Calu3 (cell line): ENCODE results near the gene RABAC1. TPM values are rescaled to one million over a fixed set of nuclear protein-coding genes. Genes with fewer than 3 reads are reported as not detected.

Source experiments
- BruUV-seq: library from RNA; stranded (reverse); fragments of 400-500 nt; replicated peaks from 2 replicates; lab custom pipeline; 2021; lab: Mats Ljungman, UMichigan
- CTCF ChIA-PET: fragments of 300-600 bp; sonication (Branson Sonifier 250); formaldehyde crosslinking; loops from one replicate; lab custom pipeline; 2022; ENCODE audit warnings: antibody characterized with exemption; lab: Charles Lee
- DNase-seq: peaks from one replicate; pipeline ENCODE4 v3.0.0; 2022
- H3K27ac Mint-ChIP-seq: one replicate; pipeline ENCODE4 v1.8.0; 2022; ENCODE audit warnings: mixed read lengths; ENCODE audit not compliant: unreplicated experiment
- H3K27me3 Mint-ChIP-seq: one replicate; pipeline ENCODE4 v1.8.0; 2022; ENCODE audit warnings: mixed read lengths; ENCODE audit not compliant: unreplicated experiment
- H3K36me3 Mint-ChIP-seq: one replicate; pipeline ENCODE4 v1.8.0; 2022; ENCODE audit warnings: mild to moderate bottlenecking, moderate library complexity, mixed read lengths; ENCODE audit not compliant: insufficient read depth, unreplicated experiment
- H3K4me1 Mint-ChIP-seq: one replicate; pipeline ENCODE4 v1.8.0; 2022; ENCODE audit warnings: mild to moderate bottlenecking, low read depth, mixed read lengths; ENCODE audit not compliant: unreplicated experiment
- H3K4me3 Mint-ChIP-seq: one replicate; pipeline ENCODE4 v1.8.0; 2022; ENCODE audit warnings: mild to moderate bottlenecking, low read depth, moderate library complexity, mixed read lengths; ENCODE audit not compliant: unreplicated experiment
- H3K9me3 Mint-ChIP-seq: one replicate; pipeline ENCODE4 v1.8.0; 2022; ENCODE audit warnings: low read depth, mixed read lengths; ENCODE audit not compliant: unreplicated experiment
- CTCF ChIP-seq: fragments of 200-600 bp; IDR thresholded peaks from one replicate; pipeline ENCODE4 v1.8.0; 2022; ENCODE audit warnings: antibody characterized with exemption; ENCODE audit not compliant: unreplicated experiment
- intact Hi-C: fragments of 100-400 bp; cut with micrococcal nuclease; formaldehyde crosslinking; loops from one replicate; pipeline ENCODE4 v1.10.0; 2022; ENCODE audit not compliant: unreplicated experiment
- total RNA-seq: library from RNA; stranded (reverse); gene quantifications from 2 replicates; pipeline ENCODE4 v1.2.3, GENCODE V29; 2022

The RABAC1 gene
- total RNA-seq, 1 experiment from 2014 or later = 116 TPM

GRCh38 chr19:41937525-41938468 is 21.3 kb downstream of the RABAC1 start:
- peaks cover 13% of the 10 kb centered on the region for H3K36me3 Mint-ChIP-seq
- DNase-seq = no peak
- TF ChIP-seq CTCF = no peak
- intact Hi-C loops = no loop called here
- no peak overlapping the region for H3K27ac Mint-ChIP-seq
- no peaks in the 10 kb centered on the region for H3K9me3 Mint-ChIP-seq
- peaks cover 20% of the 10 kb centered on the region for H3K4me1 Mint-ChIP-seq
- BruUV-seq = no TSS peak
- no peak overlapping the region for H3K4me3 Mint-ChIP-seq
- CTCF ChIA-PET = interaction anchor here (1.0 to 2.1 kb wide), 2 partner anchors 50 to 64 kb away, joined by 4 to 9 read pairs; no protein-coding TSS in a partner anchor
- H3K27me3 Mint-ChIP-seq = peaks cover 30% of the 10 kb centered on the region

- H3K9me3 Mint-ChIP-seq = no peaks in the 10 kb centered on the region
- H3K4me1 Mint-ChIP-seq = peaks cover 20% of the 10 kb centered on the region
- H3K27me3 Mint-ChIP-seq = peaks cover 21% of the 10 kb centered on the region
- H3K4me3 Mint-ChIP-seq = no peak overlapping the region
- intact Hi-C loops = no loop called here
- CTCF ChIA-PET = interaction anchor here (2.1 kb wide), 1 partner anchor 64 kb away, joined by 9 read pairs; no protein-coding TSS in a partner anchor
- BruUV-seq = no TSS peak
- no peak overlapping the region for H3K27ac Mint-ChIP-seq
- no peak for DNase-seq
- no peak for TF ChIP-seq CTCF
- H3K36me3 Mint-ChIP-seq = peaks cover 10% of the 10 kb centered on the region
Observed at GRCh38 chr19:41936961-41937360, 22.2 kb downstream of the RABAC1 start.

DNA sequence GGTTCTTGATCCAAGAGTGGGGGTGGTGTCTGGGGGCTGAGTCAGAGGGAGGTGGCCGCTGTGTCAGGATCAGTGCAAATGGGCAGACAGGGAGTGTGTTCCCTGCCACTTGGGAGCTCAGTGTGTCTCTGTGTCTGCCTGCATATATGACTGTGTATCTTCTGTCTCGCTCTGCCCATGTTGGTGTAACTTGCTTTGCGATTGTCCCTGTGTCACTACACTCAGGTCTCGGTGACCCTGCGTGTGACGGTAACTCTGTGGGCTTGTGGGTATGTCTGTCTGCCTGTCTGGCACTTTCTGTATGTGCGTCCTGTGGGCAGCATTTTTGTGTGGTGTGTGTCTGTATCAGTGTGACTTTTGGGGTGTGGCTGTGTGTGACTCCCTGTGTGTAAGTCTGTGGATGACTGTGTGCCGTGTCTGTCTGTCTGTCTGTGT is 22.7 kb downstream of the RABAC1 start:
- Mint-ChIP-seq H3K36me3 (peaks cover 8% of the 10 kb centered on the region), H3K4me1 (peaks cover 20% of the 10 kb centered on the region), H3K9me3 (no peaks in the 10 kb centered on the region), H3K4me3 (no peak overlapping the region), H3K27ac (no peak overlapping the region), H3K27me3 (peaks cover 16% of the 10 kb centered on the region)
- BruUV-seq = no TSS peak
- CTCF ChIA-PET = interaction anchor here (2.1 kb wide), 1 partner anchor 63 kb away, joined by 9 read pairs; no protein-coding TSS in a partner anchor
- no peak for TF ChIP-seq CTCF
- no peak for DNase-seq
- intact Hi-C loops = no loop called here

- Mint-ChIP-seq H3K36me3 (peaks cover 4% of the 10 kb centered on the region), H3K27ac (no peak overlapping the region), H3K4me1 (peaks cover 20% of the 10 kb centered on the region), H3K27me3 (peaks cover 10% of the 10 kb centered on the region), H3K4me3 (no peak overlapping the region), H3K9me3 (no peaks in the 10 kb centered on the region)
- BruUV-seq = no TSS peak
- no peak for TF ChIP-seq CTCF
- no peak for DNase-seq
- CTCF ChIA-PET = interaction anchor here (0.6 to 2.1 kb wide), 3 partner anchors 23 to 63 kb away, joined by 3 to 9 read pairs (median 4); partner anchors contain the start of gene RABAC1
- intact Hi-C loops = loop anchor here (2.0 kb wide), 2 partner anchors 49 to 63 kb away; no protein-coding TSS in a partner anchor
Observed at GRCh38 chr19:41935760-41936415, 23.2 kb downstream of the RABAC1 start.
